Measurements from ENCODE around the gene KLHL2.
A peak's percentile ranks its signal among the peaks of the same experiment; 100 is the strongest.
"Not testable (repeated sequence)": the region's sequence is repeated elsewhere in the genome, so short reads cannot be mapped to it uniquely, and the experiment has no call there.

Gene KLHL2

DNA sequence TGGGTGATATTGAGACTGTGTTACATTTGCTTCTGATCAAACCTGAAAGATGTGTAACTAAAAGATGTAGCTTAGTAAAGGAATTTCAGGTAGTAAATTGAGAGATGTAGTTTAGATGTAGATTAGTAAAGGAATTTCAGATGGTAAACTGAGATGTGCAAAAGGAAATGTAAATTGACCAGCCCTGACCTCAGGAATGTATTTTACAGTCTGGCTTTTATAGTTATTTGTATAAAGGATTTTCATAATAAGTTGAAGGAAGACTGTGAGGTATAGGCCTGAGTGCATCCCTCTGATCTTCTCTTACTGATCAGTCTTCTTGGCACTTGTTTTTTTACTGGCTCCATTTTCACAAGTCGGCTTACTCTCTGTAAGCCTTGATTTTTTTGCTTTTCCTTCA, 3.2 kb downstream of the KLHL2 start:
- Histone ChIP-seq H3K27ac (ENCODE audit: extremely low read depth, low read depth, low read length) (no peak overlapping the region), H3K36me3 (ENCODE audit: control insufficient read depth in 2 of 2, insufficient read depth in 1 of 2, low read length in 2 of 2) (no peaks in the 10 kb centered on the region), H3K4me3 (ENCODE audit: low read depth, low read length) (no peak overlapping the region), H3K4me1 (ENCODE audit: control insufficient read depth, insufficient read depth, low read length) (peaks cover 17% of the 10 kb centered on the region), H3K9me3 (ENCODE audit: control insufficient read depth, insufficient read depth, low read depth, low read length) (no peaks in the 10 kb centered on the region)
- POLR2A ChIA-PET: interaction anchor here (2.2 kb wide), 1 partner anchor 117 kb away, joined by 5 read pairs; the partner anchor contains the start of gene MSMO1
- no peak for TF ChIP-seq ZNF776 (tag by site-specific recombination; IDR thresholded peaks at IDR 0.05; ENCODE audit: borderline replicate concordance)
- TF ChIP-seq ZNF10 (tag by site-specific recombination; IDR thresholded peaks at IDR 0.05): peak; percentile 79; the same call in 1 of the 2 replicates
- CTCF ChIA-PET: no interaction called here

DNA sequence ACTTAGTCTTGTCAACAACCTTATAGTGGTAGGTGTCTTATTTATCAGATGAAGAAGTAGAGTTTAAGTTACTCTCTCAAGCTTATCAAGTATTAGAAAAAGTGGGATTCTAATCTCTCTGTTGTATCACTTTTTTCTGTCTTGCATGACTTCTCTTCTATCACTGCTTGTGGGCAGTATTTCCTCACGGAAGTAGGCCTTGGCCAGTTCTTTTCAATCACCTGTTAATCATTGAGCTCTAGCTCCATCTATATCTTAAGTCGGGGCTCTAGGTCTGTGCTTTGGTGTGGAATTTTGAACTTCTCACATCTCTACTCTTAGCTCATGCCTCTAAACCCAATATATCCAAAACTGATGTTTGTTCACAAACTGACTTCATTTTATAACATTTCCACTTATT, 5.3 kb downstream of the KLHL2 start:
- H3K36me3 ChIP-seq (ENCODE audit: control insufficient read depth in 2 of 2, insufficient read depth in 1 of 2, low read length in 2 of 2); H3K4me3 ChIP-seq (ENCODE audit: low read depth, low read length); H3K9me3 ChIP-seq (ENCODE audit: control insufficient read depth, insufficient read depth, low read depth, low read length); H3K27ac ChIP-seq (ENCODE audit: extremely low read depth, low read depth, low read length); POLR2A ChIA-PET; CTCF ChIA-PET: not testable (repeated sequence)
- peaks cover 12% of the 10 kb centered on the region for H3K4me1 ChIP-seq (ENCODE audit: control insufficient read depth, insufficient read depth, low read length)

DNA sequence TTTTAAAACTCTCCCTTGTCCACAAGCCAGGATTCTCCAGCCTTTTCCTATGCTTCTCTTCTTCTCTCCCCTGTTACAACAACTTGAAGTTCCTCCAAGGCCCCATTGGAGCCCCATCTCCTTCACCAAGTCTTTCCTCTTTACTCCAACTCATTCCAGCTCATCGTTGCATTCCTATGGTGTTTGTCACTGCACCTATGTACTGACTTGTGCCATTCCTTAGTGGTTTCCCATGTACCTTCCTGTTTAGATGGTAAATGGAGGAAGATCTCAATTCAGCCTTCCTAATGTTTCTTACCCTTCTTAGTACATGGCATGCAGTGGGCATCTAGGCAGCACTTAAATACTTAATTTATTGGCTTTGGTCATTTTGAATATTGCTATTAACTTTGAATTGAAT, 6.0 kb downstream of the KLHL2 start:
- H3K36me3 ChIP-seq (ENCODE audit: control insufficient read depth in 2 of 2, insufficient read depth in 1 of 2, low read length in 2 of 2); H3K4me3 ChIP-seq (ENCODE audit: low read depth, low read length); POLR2A ChIA-PET; H3K9me3 ChIP-seq (ENCODE audit: control insufficient read depth, insufficient read depth, low read depth, low read length); H3K27ac ChIP-seq (ENCODE audit: extremely low read depth, low read depth, low read length); CTCF ChIA-PET: not testable (repeated sequence)
- peaks cover 12% of the 10 kb centered on the region for H3K4me1 ChIP-seq (ENCODE audit: control insufficient read depth, insufficient read depth, low read length)

DNA sequence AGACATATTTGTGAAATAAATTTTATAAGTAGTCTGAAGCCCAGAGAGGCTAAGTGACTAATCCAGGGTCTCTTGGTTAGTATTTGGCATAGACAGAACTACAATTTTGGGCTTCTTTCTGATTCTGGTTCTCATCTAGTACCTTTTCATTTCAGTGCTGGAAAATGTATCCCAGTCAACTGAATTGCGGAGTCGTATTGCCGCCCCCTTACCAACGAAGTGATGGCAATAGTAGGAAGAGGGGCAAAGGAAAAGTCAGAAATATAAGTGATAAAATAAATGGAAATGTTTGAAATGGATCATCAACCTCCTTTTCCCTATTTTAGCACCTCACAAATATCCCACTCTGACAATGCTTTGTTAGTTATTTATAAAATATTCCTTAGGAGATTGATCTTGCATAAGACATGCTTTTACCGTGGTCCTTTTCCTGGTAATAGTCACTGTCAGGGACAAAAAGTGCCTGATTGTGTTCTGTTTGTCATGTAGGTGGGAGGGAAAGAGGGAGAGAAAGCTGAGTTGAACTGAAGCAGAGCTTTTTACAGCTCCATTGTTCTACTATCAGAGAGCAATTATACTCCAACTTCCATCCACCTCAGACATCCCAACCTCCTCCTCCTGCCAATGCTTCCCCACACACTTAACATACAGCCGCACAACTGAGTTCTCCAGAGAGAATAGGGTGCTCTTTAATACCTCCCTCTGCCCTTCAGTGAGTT, 6.8 kb downstream of the KLHL2 start:
- CTCF ChIA-PET; H3K4me3 ChIP-seq (ENCODE audit: low read depth, low read length); POLR2A ChIA-PET; H3K36me3 ChIP-seq (ENCODE audit: control insufficient read depth in 2 of 2, insufficient read depth in 1 of 2, low read length in 2 of 2); H3K9me3 ChIP-seq (ENCODE audit: control insufficient read depth, insufficient read depth, low read depth, low read length); H3K27ac ChIP-seq (ENCODE audit: extremely low read depth, low read depth, low read length): not testable (repeated sequence)
- H3K4me1 ChIP-seq (ENCODE audit: control insufficient read depth, insufficient read depth, low read length): peaks cover 12% of the 10 kb centered on the region
- TF ChIP-seq EGR2 (tag by site-specific recombination; IDR thresholded peaks at IDR 0.05; ENCODE audit: low read depth): peak; percentile 29; the same call in 1 of the 2 replicates

DNA sequence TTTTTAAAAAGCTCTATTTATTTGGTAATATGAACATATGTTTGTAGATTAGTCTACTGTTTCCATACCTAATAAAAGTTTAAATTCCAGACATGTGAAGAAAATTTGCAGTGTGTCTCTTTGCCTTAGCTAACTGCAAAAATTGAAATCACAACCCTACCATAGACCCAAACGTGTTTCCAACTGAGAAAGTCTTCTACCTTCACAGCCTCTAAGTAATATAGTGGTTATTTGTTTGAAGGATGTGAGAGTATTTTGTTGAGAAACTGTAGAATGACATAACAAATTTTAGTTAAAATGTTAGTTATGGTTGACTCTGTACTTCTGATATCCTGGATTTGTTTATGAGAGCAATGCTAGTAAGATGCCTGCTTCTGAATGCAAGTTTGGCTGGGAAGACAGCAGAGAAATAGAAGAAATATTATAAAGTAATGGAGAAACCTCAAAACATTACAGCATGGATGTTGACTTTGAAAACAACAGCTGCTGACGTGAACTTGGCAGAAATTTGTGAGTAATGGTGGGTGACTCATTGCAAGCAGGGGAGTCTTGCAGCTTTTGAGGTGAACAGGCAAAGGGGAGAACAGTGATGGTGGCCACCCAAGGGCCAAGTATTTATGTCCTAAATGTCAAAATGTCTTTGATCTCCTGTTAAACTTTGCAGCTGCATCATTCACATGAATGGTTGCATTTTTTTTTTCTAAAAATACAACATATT, 7.8 kb downstream of the KLHL2 start:
- CTCF ChIA-PET; POLR2A ChIA-PET; H3K4me3 ChIP-seq (ENCODE audit: low read depth, low read length); H3K27ac ChIP-seq (ENCODE audit: extremely low read depth, low read depth, low read length); H3K36me3 ChIP-seq (ENCODE audit: control insufficient read depth in 2 of 2, insufficient read depth in 1 of 2, low read length in 2 of 2); H3K4me1 ChIP-seq (ENCODE audit: control insufficient read depth, insufficient read depth, low read length); H3K9me3 ChIP-seq (ENCODE audit: control insufficient read depth, insufficient read depth, low read depth, low read length): not testable (repeated sequence)

DNA sequence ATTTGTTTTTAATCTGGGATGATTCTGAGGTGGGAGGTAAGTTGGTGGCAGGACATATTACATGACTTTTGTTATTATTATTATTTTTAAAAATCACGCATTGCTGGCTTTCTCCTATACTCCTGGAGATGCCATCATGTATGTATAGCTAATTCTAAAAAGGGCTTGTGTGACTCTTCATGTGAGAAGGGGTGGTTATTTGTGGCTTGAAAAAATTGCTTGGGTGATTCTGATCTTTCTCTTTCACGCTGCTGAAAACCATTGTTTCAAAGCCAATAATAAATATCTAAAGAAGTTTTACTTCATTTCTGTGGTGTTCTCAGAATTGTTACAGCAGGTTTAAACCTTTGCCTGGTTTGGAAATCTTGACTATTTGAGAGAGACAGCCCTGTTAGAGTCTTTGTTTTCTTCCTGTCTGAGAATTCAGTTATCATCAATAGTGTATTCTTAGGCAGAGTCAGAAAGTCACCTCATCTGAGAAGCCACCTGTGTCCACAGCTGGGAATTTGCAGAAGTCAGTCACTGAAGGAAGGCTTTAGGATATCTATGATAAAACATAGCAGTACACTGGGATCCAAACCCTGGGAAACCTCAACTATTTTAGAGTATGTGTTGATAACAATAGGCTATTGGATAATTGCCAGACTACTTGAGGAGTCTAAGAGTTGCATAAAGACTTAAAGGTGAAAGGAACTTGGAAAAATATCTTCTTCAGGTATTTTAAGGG, 8.6 kb downstream of the KLHL2 start:
- H3K9me3 ChIP-seq (ENCODE audit: control insufficient read depth, insufficient read depth, low read depth, low read length); CTCF ChIA-PET; H3K4me3 ChIP-seq (ENCODE audit: low read depth, low read length); H3K4me1 ChIP-seq (ENCODE audit: control insufficient read depth, insufficient read depth, low read length); H3K36me3 ChIP-seq (ENCODE audit: control insufficient read depth in 2 of 2, insufficient read depth in 1 of 2, low read length in 2 of 2); H3K27ac ChIP-seq (ENCODE audit: extremely low read depth, low read depth, low read length); POLR2A ChIA-PET: not testable (repeated sequence)

DNA sequence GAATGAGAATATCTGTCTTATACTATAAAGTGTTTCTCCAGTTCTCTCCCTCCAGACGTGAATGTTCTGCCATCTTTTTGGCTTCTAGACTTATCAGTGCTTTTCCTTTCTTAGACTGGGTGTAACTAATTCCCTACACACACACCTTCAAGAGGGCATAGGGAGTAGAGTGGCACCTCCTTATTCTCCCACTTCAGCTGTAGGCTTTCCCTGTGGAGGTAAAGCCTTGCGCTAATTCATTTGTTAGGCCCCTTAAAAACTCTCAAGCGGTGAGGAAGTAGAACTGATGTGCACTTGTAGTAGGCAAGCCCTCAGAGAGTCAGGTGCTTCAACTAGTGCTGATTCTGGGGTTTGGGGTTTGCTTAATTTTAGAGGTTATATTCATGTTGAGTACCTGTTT, 10.0 kb downstream of the KLHL2 start:
- Histone ChIP-seq H3K4me1 (ENCODE audit: control insufficient read depth, insufficient read depth, low read length) (no peaks in the 10 kb centered on the region; the same call in 1 of the 2 replicates), H3K27ac (ENCODE audit: extremely low read depth, low read depth, low read length) (no peak overlapping the region), H3K4me3 (ENCODE audit: low read depth, low read length) (no peak overlapping the region), H3K36me3 (ENCODE audit: control insufficient read depth in 2 of 2, insufficient read depth in 1 of 2, low read length in 2 of 2) (no peaks in the 10 kb centered on the region), H3K9me3 (ENCODE audit: control insufficient read depth, insufficient read depth, low read depth, low read length) (no peaks in the 10 kb centered on the region)
- ChIA-PET CTCF (no interaction called here), POLR2A (no interaction called here)
- TF ChIP-seq ZNF670 (tag by site-specific recombination; IDR thresholded peaks at IDR 0.05; ENCODE audit: low read depth) (no peak), OSR2 (tag by site-specific recombination; IDR thresholded peaks at IDR 0.05) (no peak), ZNF600 (tag by site-specific recombination; IDR thresholded peaks at IDR 0.05) (no peak), GLIS1 (tag by site-specific recombination; IDR thresholded peaks at IDR 0.05) (no peak), ZNF791 (tag by site-specific recombination; IDR thresholded peaks at IDR 0.05) (no peak), ZNF426 (tag by site-specific recombination; IDR thresholded peaks at IDR 0.05) (no peak), ZNF837 (tag by site-specific recombination; IDR thresholded peaks at IDR 0.05) (no peak), ZBTB20 (tag by site-specific recombination; IDR thresholded peaks at IDR 0.05) (no peak), ZNF792 (tag by site-specific recombination; IDR thresholded peaks at IDR 0.05) (no peak), ZNF777 (tag by site-specific recombination; IDR thresholded peaks at IDR 0.05; ENCODE audit: borderline replicate concordance) (no peak)
- TF ChIP-seq, protein P1, sequence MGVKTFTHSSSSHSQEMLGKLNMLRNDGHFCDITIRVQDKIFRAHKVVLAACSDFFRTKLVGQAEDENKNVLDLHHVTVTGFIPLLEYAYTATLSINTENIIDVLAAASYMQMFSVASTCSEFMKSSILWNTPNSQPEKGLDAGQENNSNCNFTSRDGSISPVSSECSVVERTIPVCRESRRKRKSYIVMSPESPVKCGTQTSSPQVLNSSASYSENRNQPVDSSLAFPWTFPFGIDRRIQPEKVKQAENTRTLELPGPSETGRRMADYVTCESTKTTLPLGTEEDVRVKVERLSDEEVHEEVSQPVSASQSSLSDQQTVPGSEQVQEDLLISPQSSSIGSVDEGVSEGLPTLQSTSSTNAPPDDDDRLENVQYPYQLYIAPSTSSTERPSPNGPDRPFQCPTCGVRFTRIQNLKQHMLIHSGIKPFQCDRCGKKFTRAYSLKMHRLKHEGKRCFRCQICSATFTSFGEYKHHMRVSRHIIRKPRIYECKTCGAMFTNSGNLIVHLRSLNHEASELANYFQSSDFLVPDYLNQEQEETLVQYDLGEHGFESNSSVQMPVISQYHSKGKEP (tag by site-specific recombination; IDR thresholded peaks at IDR 0.05): no peak

Data from HEK293 (cell line).